HG03378 (cell line): ENCODE results near the gene OR7G2.

Experiments used
- ATAC-seq: cut with Tn5 transposase; IDR thresholded peaks from one replicate; pipeline ENCODE4 v1.9.1; 2021; ENCODE audit warnings: mild to moderate bottlenecking, moderate library complexity; ENCODE audit not compliant: unreplicated experiment

The OR7G2 gene

GRCh38 chr19:9107375-9107774, at the start of gene OR7G2:
OR7G2 (minus strand) TSS chr19:9107475; CDS start chr19:9103243, 4,232 bp downstream.
- ATAC-seq: no peak

GRCh38 chr19:9156304-9156703, 49.0 kb upstream of the OR7G2 start:
- ATAC-seq: no peak

GRCh38 chr19:9155591-9155990, 48.3 kb upstream of the OR7G2 start:
- ATAC-seq: no peak

GRCh38 chr19:9151367-9151766, 44.1 kb upstream of the OR7G2 start:
- no peak for ATAC-seq

GRCh38 chr19:9150650-9151049, 43.4 kb upstream of the OR7G2 start:
- ATAC-seq: no peak

- ATAC-seq: no peak
These were observed 42.7 kb upstream of the OR7G2 start for GRCh38 chr19:9149997-9150396.

- ATAC-seq: no peak
These were observed 41.4 kb upstream of the OR7G2 start for GRCh38 chr19:9148697-9149096.

GRCh38 chr19:9146882-9147281, 39.6 kb upstream of the OR7G2 start:
- no peak for ATAC-seq

GRCh38 chr19:9144920-9145319, 37.6 kb upstream of the OR7G2 start:
- ATAC-seq: no peak

GRCh38 chr19:9140159-9140874, 33.0 kb upstream of the OR7G2 start, which contains the start of gene ZNF317:
ZNF317 (plus strand) TSS chr19:9140397; CDS start chr19:9156017, 15,620 bp downstream.
- ATAC-seq: peak; percentile 87

GRCh38 chr19:9139609-9140158, 32.4 kb upstream of the OR7G2 start:
- peak; percentile 20 for ATAC-seq

GRCh38 chr19:9132422-9132821, 25.1 kb upstream of the OR7G2 start:
- no peak for ATAC-seq

- ATAC-seq: no peak
These were observed 23.7 kb upstream of the OR7G2 start for GRCh38 chr19:9130965-9131364.

- ATAC-seq: no peak
These were observed 20.9 kb upstream of the OR7G2 start for GRCh38 chr19:9128171-9128570.

- no peak for ATAC-seq
These were observed 19.7 kb upstream of the OR7G2 start, which contains the start of gene OR7G3 for GRCh38 chr19:9126900-9127405. OR7G3 (minus strand) TSS chr19:9126950; CDS start chr19:9126950, 0 bp downstream.

- ATAC-seq: no peak
These were observed 9.3 kb upstream of the OR7G2 start for GRCh38 chr19:9116547-9116946.

- no peak for ATAC-seq
These were observed 8.1 kb upstream of the OR7G2 start, which contains the start of gene OR7G1 for GRCh38 chr19:9115307-9115813. OR7G1 (minus strand) TSS chr19:9115763; CDS start chr19:9115763, 0 bp downstream.

GRCh38 chr19:9109959-9110358, 2.7 kb upstream of the OR7G2 start:
- no peak for ATAC-seq

GRCh38 chr19:9086761-9087160, 20.5 kb downstream of the OR7G2 start, which contains the start of gene OR1M1:
OR1M1 (plus strand) TSS chr19:9087061; CDS start chr19:9093245, 6,184 bp downstream.
- ATAC-seq: no peak

- no peak for ATAC-seq
These were observed 28.6 kb downstream of the OR7G2 start for GRCh38 chr19:9078651-9079050.

GRCh38 chr19:9076901-9077300, 30.4 kb downstream of the OR7G2 start:
- ATAC-seq: no peak
